Measurements from ENCODE around the gene ARHGAP31. TPM values are rescaled to one million over a fixed set of nuclear protein-coding genes. Genes with fewer than 3 reads are reported as not detected.
"Not testable (repeated sequence)": the region's sequence is repeated elsewhere in the genome, so short reads cannot be mapped to it uniquely, and the experiment has no call there.

The ARHGAP31 gene
- total RNA-seq, 1 donor = 15.1 TPM

GRCh38 chr3:119302697-119303551 is 8.7 kb downstream of the ARHGAP31 start:
- no peak overlapping the region for H3K4me3 ChIP-seq (ENCODE audit: low read depth, low read length)
- no peak for DNase-seq (ENCODE audit: low read depth)
- no peak for TF ChIP-seq CTCF (IDR thresholded peaks at IDR 0.05; ENCODE audit: insufficient read depth, low read depth, low read length)

GRCh38 chr3:119304201-119304713 is 10.1 kb downstream of the ARHGAP31 start:
- H3K4me3 ChIP-seq (ENCODE audit: low read depth, low read length) = no peak overlapping the region
- peak; percentile 87 for DNase-seq (ENCODE audit: low read depth)
- TF ChIP-seq CTCF (IDR thresholded peaks at IDR 0.05; ENCODE audit: insufficient read depth, low read depth, low read length) = no peak

GRCh38 chr3:119305286-119305685 is 11.1 kb downstream of the ARHGAP31 start:
- no peak overlapping the region for H3K4me3 ChIP-seq (ENCODE audit: low read depth, low read length)
- TF ChIP-seq CTCF (IDR thresholded peaks at IDR 0.05; ENCODE audit: insufficient read depth, low read depth, low read length) = no peak
- peak; percentile 52 for DNase-seq (ENCODE audit: low read depth)

- not testable (repeated sequence) for DNase-seq (ENCODE audit: low read depth); H3K4me3 ChIP-seq (ENCODE audit: low read depth, low read length)
Observed at GRCh38 chr3:119306378-119306777, 12.2 kb downstream of the ARHGAP31 start.

- H3K4me3 ChIP-seq (ENCODE audit: low read depth, low read length) = no peak overlapping the region
- no peak for DNase-seq (ENCODE audit: low read depth)
- no peak for TF ChIP-seq CTCF (IDR thresholded peaks at IDR 0.05; ENCODE audit: insufficient read depth, low read depth, low read length)
Observed at GRCh38 chr3:119308355-119308754, 14.2 kb downstream of the ARHGAP31 start.

GRCh38 chr3:119309591-119309990 is 15.4 kb downstream of the ARHGAP31 start:
- no peak overlapping the region for H3K4me3 ChIP-seq (ENCODE audit: low read depth, low read length)
- DNase-seq (ENCODE audit: low read depth) = no peak

More at GRCh38 chr3:119309591-119309990, 15.4 kb downstream of the ARHGAP31 start:
- TF ChIP-seq CTCF (IDR thresholded peaks at IDR 0.05; ENCODE audit: insufficient read depth, low read depth, low read length) = no peak

All from fibroblast of villous mesenchyme (primary cell).